ENCODE results near the gene MXD3.

Gene MXD3

GRCh38 chr5:177302354-177303110, 9.2 kb downstream of the MXD3 start:
- no peak for DNase-seq

GRCh38 chr5:177301503-177302165, 10.1 kb downstream of the MXD3 start:
- DNase-seq, result peak; percentile 69

- DNase-seq, result no peak
Measured at GRCh38 chr5:177300951-177301350, 10.7 kb downstream of the MXD3 start.

- DNase-seq, result no peak
Measured at GRCh38 chr5:177300236-177300880, 11.3 kb downstream of the MXD3 start.

GRCh38 chr5:177299697-177300096, 12.0 kb downstream of the MXD3 start:
- no peak for DNase-seq

GRCh38 chr5:177297922-177298321, 13.8 kb downstream of the MXD3 start:
- DNase-seq, result no peak

GRCh38 chr5:177296581-177296980, 15.1 kb downstream of the MXD3 start:
- DNase-seq, result no peak

GRCh38 chr5:177295924-177296323, 15.8 kb downstream of the MXD3 start:
- DNase-seq, result no peak

- DNase-seq, result no peak
Measured at GRCh38 chr5:177294632-177295031, 17.1 kb downstream of the MXD3 start.

GRCh38 chr5:177293819-177294581, 17.7 kb downstream of the MXD3 start:
- DNase-seq, result no peak

- no peak for DNase-seq
Measured at GRCh38 chr5:177291735-177292134, 20.0 kb downstream of the MXD3 start.

GRCh38 chr5:177290816-177291596, 20.7 kb downstream of the MXD3 start:
- DNase-seq, result no peak

GRCh38 chr5:177288191-177288590, 23.5 kb downstream of the MXD3 start:
- no peak for DNase-seq

- no peak for DNase-seq
Measured at GRCh38 chr5:177276886-177277285, 34.8 kb downstream of the MXD3 start.

- no peak for DNase-seq
Measured at GRCh38 chr5:177275883-177276282, 35.8 kb downstream of the MXD3 start.

- no peak for DNase-seq
Measured at GRCh38 chr5:177271113-177271512, 40.6 kb downstream of the MXD3 start.

GRCh38 chr5:177270653-177271052, 41.0 kb downstream of the MXD3 start:
- DNase-seq, result no peak

GRCh38 chr5:177269976-177270375, 41.7 kb downstream of the MXD3 start:
- DNase-seq, result no peak

GRCh38 chr5:177269232-177269895, 42.3 kb downstream of the MXD3 start:
- DNase-seq, result no peak

GRCh38 chr5:177265395-177265794, 46.3 kb downstream of the MXD3 start:
- no peak for DNase-seq

- no peak for DNase-seq
Measured at GRCh38 chr5:177264178-177264577, 47.5 kb downstream of the MXD3 start.

GRCh38 chr5:177261510-177261909, 50.2 kb downstream of the MXD3 start:
- DNase-seq, result no peak

Data from NCI-H774 (cell line).